ENCODE results near the gene TPRN.

GRCh38 chr9:137213160-137214060, 12.9 kb upstream of the TPRN start:
- TF ChIP-seq CTCF (IDR thresholded peaks at IDR 0.05; ENCODE audit: low read length) (no peak), EZH2 (IDR thresholded peaks at IDR 0.05; ENCODE audit: borderline replicate concordance, low read length) (no peak)

Data from OCI-LY1 (cell line).